ENCODE results near the gene ADH1A.
"Not testable (repeated sequence)": the region's sequence is repeated elsewhere in the genome, so short reads cannot be mapped to it uniquely, and the experiment has no call there.

GRCh38 chr4:99227646-99228045 lies 63.1 kb downstream of the ADH1A start:
- not testable (repeated sequence) for TF ChIP-seq POLR2AphosphoS5 (IDR thresholded peaks at IDR 0.05)
- TF ChIP-seq, protein P1, sequence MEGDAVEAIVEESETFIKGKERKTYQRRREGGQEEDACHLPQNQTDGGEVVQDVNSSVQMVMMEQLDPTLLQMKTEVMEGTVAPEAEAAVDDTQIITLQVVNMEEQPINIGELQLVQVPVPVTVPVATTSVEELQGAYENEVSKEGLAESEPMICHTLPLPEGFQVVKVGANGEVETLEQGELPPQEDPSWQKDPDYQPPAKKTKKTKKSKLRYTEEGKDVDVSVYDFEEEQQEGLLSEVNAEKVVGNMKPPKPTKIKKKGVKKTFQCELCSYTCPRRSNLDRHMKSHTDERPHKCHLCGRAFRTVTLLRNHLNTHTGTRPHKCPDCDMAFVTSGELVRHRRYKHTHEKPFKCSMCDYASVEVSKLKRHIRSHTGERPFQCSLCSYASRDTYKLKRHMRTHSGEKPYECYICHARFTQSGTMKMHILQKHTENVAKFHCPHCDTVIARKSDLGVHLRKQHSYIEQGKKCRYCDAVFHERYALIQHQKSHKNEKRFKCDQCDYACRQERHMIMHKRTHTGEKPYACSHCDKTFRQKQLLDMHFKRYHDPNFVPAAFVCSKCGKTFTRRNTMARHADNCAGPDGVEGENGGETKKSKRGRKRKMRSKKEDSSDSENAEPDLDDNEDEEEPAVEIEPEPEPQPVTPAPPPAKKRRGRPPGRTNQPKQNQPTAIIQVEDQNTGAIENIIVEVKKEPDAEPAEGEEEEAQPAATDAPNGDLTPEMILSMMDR (IDR thresholded peaks at IDR 0.05 in 8 of 11, conservative IDR thresholded peaks at IDR 0.05 in 3 of 11), result not testable (repeated sequence)

Data from spleen (tissue), 7 donors.